H9 (cell line): ENCODE data around the gene GCK. TPM values are rescaled to one million over a fixed set of nuclear protein-coding genes. Genes with fewer than 3 reads are reported as not detected.
A peak's percentile ranks its signal among the peaks of the same experiment; 100 is the strongest.

Experiments
- DNase-seq: peaks from one replicate; pipeline ENCODE4 v3.0.0-alpha.2; 2017
- H2AFZ ChIP-seq: one replicate; pipeline ENCODE4 v1.6.1; 2013; ENCODE audit warnings: mild to moderate bottlenecking, low read length, control low read depth, moderate library complexity
- H2AK5ac ChIP-seq: 2 replicates; pipeline ENCODE4 v1.6.1; 2013; ENCODE audit warnings: low read length, control low read depth, mixed read lengths; ENCODE audit not compliant: insufficient read length
- H2BK120ac ChIP-seq: one replicate; pipeline ENCODE4 v1.6.1; 2013; ENCODE audit warnings: low read depth, mild to moderate bottlenecking, low read length, control low read depth, inconsistent platforms; ENCODE audit not compliant: poor library complexity, severe bottlenecking
- H2BK12ac ChIP-seq: 2 replicates; pipeline ENCODE4 v1.6.1; 2013; ENCODE audit warnings: low read length, control low read depth, mixed read lengths, low read depth; ENCODE audit not compliant: insufficient read length
- H2BK15ac ChIP-seq: 2 replicates; pipeline ENCODE4 v1.6.1; 2013; ENCODE audit warnings: low read depth, low read length, control low read depth
- H2BK20ac ChIP-seq: one replicate; pipeline ENCODE4 v1.6.1; 2013; ENCODE audit warnings: low read depth, mild to moderate bottlenecking, low read length, control low read depth, inconsistent platforms; ENCODE audit not compliant: poor library complexity, severe bottlenecking
- H2BK5ac ChIP-seq: 2 replicates; pipeline ENCODE4 v1.6.1; 2013; ENCODE audit warnings: low read length, control low read depth, mixed read lengths; ENCODE audit not compliant: insufficient read length
- H3K14ac ChIP-seq: 2 replicates; pipeline ENCODE4 v1.6.1; 2013; ENCODE audit warnings: low read length, control low read depth; ENCODE audit not compliant: insufficient read depth
- H3K18ac ChIP-seq: 2 replicates; pipeline ENCODE4 v1.6.1; 2013; ENCODE audit warnings: low read depth, mild to moderate bottlenecking, mixed read lengths, low read length, control low read depth; ENCODE audit not compliant: insufficient read length
- H3K23ac ChIP-seq: 2 replicates; pipeline ENCODE4 v1.6.1; 2013; ENCODE audit warnings: low read length, control low read depth, mixed read lengths, low read depth; ENCODE audit not compliant: insufficient read length
- H3K23me2 ChIP-seq: 2 replicates; pipeline ENCODE4 v1.6.1; 2013; ENCODE audit warnings: low read depth, mild to moderate bottlenecking, mixed read lengths, low read length, control low read depth; ENCODE audit not compliant: insufficient read length, poor library complexity, severe bottlenecking
- H3K27ac ChIP-seq: 2 replicates; pipeline ENCODE4 v1.5.1; 2013; ENCODE audit warnings: low read length, control low read depth, mixed read lengths, low read depth; ENCODE audit not compliant: insufficient read length
- H3K27me3 ChIP-seq: 2 replicates; pipeline ENCODE4 v1.6.1; 2013; ENCODE audit warnings: low read length, control low read depth, inconsistent platforms; ENCODE audit not compliant: insufficient read depth
- H3K4ac ChIP-seq: 2 replicates; pipeline ENCODE4 v1.6.1; 2013; ENCODE audit warnings: low read depth, mild to moderate bottlenecking, control low read depth, inconsistent platforms, low read length, moderate library complexity
- H3K4me1 ChIP-seq: 2 replicates; pipeline ENCODE4 v1.6.1; 2013; ENCODE audit warnings: low read length, control low read depth, inconsistent platforms; ENCODE audit not compliant: insufficient read depth
- H3K4me2 ChIP-seq: 2 replicates; pipeline ENCODE4 v1.6.1; 2013; ENCODE audit warnings: low read length, control low read depth, mixed read lengths; ENCODE audit not compliant: insufficient read length, insufficient read depth
- H3K56ac ChIP-seq: 2 replicates; pipeline ENCODE4 v1.6.1; 2013; ENCODE audit warnings: low read depth, mild to moderate bottlenecking, mixed read lengths, low read length, control low read depth; ENCODE audit not compliant: insufficient read length
- H3K79me1 ChIP-seq: 2 replicates; pipeline ENCODE4 v1.6.1; 2013; ENCODE audit warnings: low read depth, mild to moderate bottlenecking, moderate library complexity, low read length, control low read depth, inconsistent platforms; ENCODE audit not compliant: insufficient read depth, poor library complexity, severe bottlenecking
- H3K79me2 ChIP-seq: 2 replicates; pipeline ENCODE4 v1.6.1; 2013; ENCODE audit warnings: low read length, control low read depth, inconsistent platforms; ENCODE audit not compliant: insufficient read depth
- H3K9ac ChIP-seq: 2 replicates; pipeline ENCODE4 v1.6.1; 2013; ENCODE audit warnings: low read length, control low read depth, mixed read lengths; ENCODE audit not compliant: insufficient read length; ENCODE audit errors: extremely low read depth
- H3K9me3 ChIP-seq: one replicate; pipeline ENCODE4 v1.6.1; 2013; ENCODE audit warnings: low read depth, low read length, inconsistent platforms; ENCODE audit not compliant: control insufficient read depth
- H3T11ph ChIP-seq: one replicate; pipeline ENCODE4 v1.6.1; 2013; ENCODE audit warnings: mild to moderate bottlenecking, low read length, control low read depth, inconsistent platforms
- H4K20me1 ChIP-seq: one replicate; pipeline ENCODE4 v1.6.1; 2013; ENCODE audit not compliant: control insufficient read depth, insufficient read length, insufficient read depth
- H4K5ac ChIP-seq: 2 replicates; pipeline ENCODE4 v1.6.1; 2013; ENCODE audit warnings: low read depth, mild to moderate bottlenecking, mixed read lengths, low read length, control low read depth; ENCODE audit not compliant: insufficient read length
- H4K8ac ChIP-seq: replicated peaks from 2 replicates; pipeline ENCODE4 v1.6.1; 2013; ENCODE audit warnings: low read length, control low read depth, mixed read lengths, low read depth; ENCODE audit not compliant: insufficient read length
- H4K91ac ChIP-seq: 2 replicates; pipeline ENCODE4 v1.6.1; 2013; ENCODE audit warnings: low read depth, mild to moderate bottlenecking, moderate library complexity, mixed read lengths, low read length, control low read depth; ENCODE audit not compliant: insufficient read length
- H3K27ac Mint-ChIP-seq, 3 experiments: 2 replicates in 2 of 3; 3 replicates in 1 of 3; pipeline ENCODE4 v1.8.0; 2020 to 2021; ENCODE audit warnings: mixed read lengths in 3 of 3, mild to moderate bottlenecking in 1 of 3, moderate library complexity in 1 of 3
- H3K27me3 Mint-ChIP-seq: 2 replicates; pipeline ENCODE4 v1.8.0; 2021; ENCODE audit warnings: low read depth, mild to moderate bottlenecking, moderate library complexity, mixed read lengths
- H3K36me3 Mint-ChIP-seq, 3 experiments: 2 replicates in 2 of 3; 3 replicates in 1 of 3; pipeline ENCODE4 v1.8.0; 2020 to 2021; ENCODE audit warnings: low read depth in 3 of 3, mixed read lengths in 3 of 3; ENCODE audit not compliant: insufficient read depth in 1 of 3
- H3K4me1 Mint-ChIP-seq, 2 experiments: 2 replicates each; pipeline ENCODE4 v1.8.0; 2020; ENCODE audit warnings: mixed read lengths in 2 of 2
- H3K4me3 Mint-ChIP-seq, 2 experiments: 2 replicates in 1 of 2; 3 replicates in 1 of 2; pipeline ENCODE4 v1.8.0; 2020 to 2021; ENCODE audit warnings: mild to moderate bottlenecking in 2 of 2, mixed read lengths in 2 of 2, moderate library complexity in 1 of 2
- H3K9me3 Mint-ChIP-seq, 2 experiments: 2 replicates in 1 of 2; 3 replicates in 1 of 2; pipeline ENCODE4 v1.8.0; 2020; ENCODE audit warnings: mild to moderate bottlenecking in 2 of 2, mixed read lengths in 2 of 2, moderate library complexity in 1 of 2
- CTCF ChIP-seq: fragments of 200-600 bp; sonication (generic); conservative IDR thresholded peaks from 3 replicates; pipeline ENCODE4 v1.8.0; 2021; ENCODE audit warnings: antibody characterized with exemption, mild to moderate bottlenecking
- WGBS: extraction: QIAGEN DNeasy Blood & Tissue Kit; methylation state at CpG from one replicate; pipeline ENCODE4 v1.1.7; 2013; ENCODE audit warnings: missing lambda C conversion rate, low lambda C conversion rate, mixed read lengths; ENCODE audit not compliant: insufficient read length; ENCODE audit errors: extremely low coverage; 5-methylcytosine and 5-hydroxymethylcytosine counted together
- total RNA-seq: library from RNA; stranded (reverse); gene quantifications from 2 replicates; pipeline ENCODE4 v1.2.1, GENCODE V29; 2021

GCK gene
- total RNA-seq, 1 experiment from 2014 or later: 0.98 TPM

GRCh38 chr7:44102846-44103565 lies 86.2 kb downstream of the GCK start:
- H3K27ac Mint-ChIP-seq: no peak overlapping the region; a peak in 1 of 7 replicates
- no peak overlapping the region for H3K4me2 ChIP-seq
- WGBS: no CpG with 5 or more reads among the region's 8 CpGs

More at GRCh38 chr7:44102846-44103565, 86.2 kb downstream of the GCK start:
- no peaks in the 10 kb centered on the region for H3K79me2 ChIP-seq
- Mint-ChIP-seq H3K4me1 (peaks cover 11 to 21% of the 10 kb centered on the region in 2 experiments), H3K9me3 (no peaks in the 10 kb centered on the region), H3K4me3 (peak overlapping the region; percentile 48 to 77), H3K36me3 (peaks cover 0 to 4% (median 2%) of the 10 kb centered on the region in 3 experiments; a peak in 4 of 7 replicates), H3K27me3 (peaks cover 32% of the 10 kb centered on the region)
- no peak overlapping the region for H2AK5ac ChIP-seq
- H2AFZ ChIP-seq: no peak overlapping the region
- H4K20me1 ChIP-seq: no peaks in the 10 kb centered on the region
- H3K27me3 ChIP-seq: no peaks in the 10 kb centered on the region; the same call in 1 of the 2 replicates
- no peak overlapping the region for H2BK120ac ChIP-seq
- H4K5ac ChIP-seq: no peak overlapping the region
- H3K9ac ChIP-seq: no peak overlapping the region
- H4K8ac ChIP-seq: no peak overlapping the region
- H3T11ph ChIP-seq: no peak overlapping the region
- no peak overlapping the region for H2BK5ac ChIP-seq
- no peaks in the 10 kb centered on the region for H3K9me3 ChIP-seq
- H4K91ac ChIP-seq: no peak overlapping the region
- H3K18ac ChIP-seq: no peak overlapping the region
- H3K23me2 ChIP-seq: peaks cover 10% of the 10 kb centered on the region
- H3K14ac ChIP-seq: no peak overlapping the region
- no peak overlapping the region for H3K27ac ChIP-seq
- TF ChIP-seq CTCF: no peak
- no peak overlapping the region for H2BK15ac ChIP-seq
- H3K4me1 ChIP-seq: no peaks in the 10 kb centered on the region; the same call in 1 of the 2 replicates
- H3K4ac ChIP-seq: no peak overlapping the region
- no peak overlapping the region for H2BK20ac ChIP-seq
- no peak overlapping the region for H3K23ac ChIP-seq
- no peak overlapping the region for H3K56ac ChIP-seq
- H2BK12ac ChIP-seq: no peak overlapping the region
- no peak for DNase-seq
- H3K79me1 ChIP-seq: no peaks in the 10 kb centered on the region
